PC-3 (cell line): ENCODE data around the gene CHAF1A. TPM values are rescaled to one million over a fixed set of nuclear protein-coding genes. Genes with fewer than 3 reads are reported as not detected.

ENCODE experiments used
- ATAC-seq: fragments of 200-7000 bp; cut with Tn5 transposase; 2 replicates; pipeline ENCODE4 v1.9.1; 2020; ENCODE audit warnings: mild to moderate bottlenecking, moderate library complexity
- BruUV-seq: library from RNA; stranded (reverse); fragments of 400-500 nt; replicated peaks from 2 replicates; lab custom pipeline; 2021; lab: Mats Ljungman, UMichigan
- CTCF ChIA-PET: fragments of 300-600 bp; sonication (Branson Sonifier 250); formaldehyde crosslinking; loops from one replicate; lab custom pipeline; 2022; ENCODE audit warnings: antibody characterized with exemption; lab: Charles Lee
- POLR2A ChIA-PET: fragments of 300-600 bp; sonication (Branson Sonifier 250); formaldehyde crosslinking; loops from one replicate; lab custom pipeline; 2022; ENCODE audit warnings: antibody characterized with exemption; ENCODE audit not compliant: unreplicated experiment; lab: Charles Lee
- DNase-seq: peaks from one replicate; pipeline ENCODE4 v3.0.0-alpha.2; 2015
- H2AFZ ChIP-seq: fragments of 300-600 bp; sonication (generic); 2 replicates; pipeline ENCODE4 v1.6.0; 2016; ENCODE audit warnings: antibody characterized with exemption, low read length
- H3F3A ChIP-seq: fragments of 300-600 bp; sonication (generic); one replicate; pipeline ENCODE4 v1.6.0; 2017; ENCODE audit warnings: antibody characterized with exemption, low read length, control low read depth, mild to moderate bottlenecking; ENCODE audit not compliant: unreplicated experiment
- H3K27ac ChIP-seq: fragments of 300-600 bp; sonication (generic); 2 replicates; pipeline ENCODE4 v1.5.1; 2016; ENCODE audit warnings: mild to moderate bottlenecking, low read length
- H3K27me3 ChIP-seq: fragments of 300-600 bp; sonication (generic); 2 replicates; pipeline ENCODE4 v1.6.1; 2016; ENCODE audit warnings: low read length, mixed read lengths
- H3K36me3 ChIP-seq: fragments of 300-600 bp; sonication (generic); 2 replicates; pipeline ENCODE4 v1.6.1; 2016; ENCODE audit warnings: low read depth, mixed run types, low read length, mixed read lengths
- H3K4me1 ChIP-seq: fragments of 300-600 bp; sonication (generic); 2 replicates; pipeline ENCODE4 v1.5.1; 2016; ENCODE audit warnings: low read length; ENCODE audit not compliant: insufficient read depth
- H3K4me2 ChIP-seq: fragments of 300-600 bp; sonication (generic); 2 replicates; pipeline ENCODE4 v1.6.0; 2016; ENCODE audit warnings: low read length
- H3K4me3 ChIP-seq: fragments of 300-600 bp; sonication (generic); 2 replicates; pipeline ENCODE4 v1.5.1; 2016; ENCODE audit warnings: mild to moderate bottlenecking, low read length, mixed read lengths
- H3K79me2 ChIP-seq: fragments of 300-600 bp; sonication (generic); 2 replicates; pipeline ENCODE4 v1.6.1; 2017; ENCODE audit warnings: low read length, mixed read lengths
- H3K9ac ChIP-seq: fragments of 300-600 bp; sonication (generic); 2 replicates; pipeline ENCODE4 v1.6.0; 2016; ENCODE audit warnings: mild to moderate bottlenecking, low read length
- H3K9me2 ChIP-seq: fragments of 300-600 bp; sonication (generic); replicated peaks from 2 replicates; pipeline ENCODE4 v1.6.1; 2016; ENCODE audit warnings: mixed run types, low read length, mixed read lengths
- H3K9me3 ChIP-seq: fragments of 300-600 bp; sonication (generic); 2 replicates; pipeline ENCODE4 v1.6.1; 2016; ENCODE audit warnings: low read length, mixed read lengths
- H4K20me1 ChIP-seq: fragments of 300-600 bp; sonication (generic); 2 replicates; pipeline ENCODE4 v1.6.1; 2016; ENCODE audit warnings: low read length, mixed read lengths
- CTCF ChIP-seq: fragments of 300-600 bp; sonication (generic); conservative IDR thresholded peaks from 2 replicates; pipeline ENCODE4 v1.5.1; 2017; ENCODE audit warnings: antibody characterized with exemption, low read depth, mild to moderate bottlenecking, low read length
- EZH2 ChIP-seq: fragments of 300-600 bp; sonication (generic); IDR thresholded peaks from one replicate; pipeline ENCODE4 v1.6.1; 2017; ENCODE audit warnings: antibody characterized with exemption, mild to moderate bottlenecking, low read length; ENCODE audit not compliant: unreplicated experiment
- EZH2phosphoT487 ChIP-seq: fragments of 300-600 bp; sonication (generic); IDR thresholded peaks from 2 replicates; pipeline ENCODE4 v1.6.1; 2018; ENCODE audit warnings: mild to moderate bottlenecking, antibody characterized with exemption, low read length, borderline replicate concordance
- intact Hi-C: fragments of 100-400 bp; cut with micrococcal nuclease; formaldehyde crosslinking; loops from 2 replicates; pipeline ENCODE4 v1.9.0; 2023
- total RNA-seq: library from RNA; depleted of rRNA; stranded (reverse); fragments of >200 nt; gene quantifications from 2 replicates; pipeline ENCODE4 v1.2.3, GENCODE V29; 2014

The CHAF1A gene
- total RNA-seq, 1 experiment from 2014 or later = 48.9 TPM

GRCh38 chr19:4414144-4414799 lies 11.8 kb downstream of the CHAF1A start:
- H3K4me2 ChIP-seq = no peak overlapping the region
- H3F3A ChIP-seq = no peaks in the 10 kb centered on the region
- H3K27ac ChIP-seq = no peak overlapping the region
- H3K9ac ChIP-seq = no peak overlapping the region
- DNase-seq = peak; percentile 17
- BruUV-seq = no TSS peak
- peaks cover 15% of the 10 kb centered on the region; the same call in 1 of the 2 replicates for H3K36me3 ChIP-seq
- CTCF ChIA-PET = no interaction called here
- no peaks in the 10 kb centered on the region for H3K9me3 ChIP-seq
- H3K4me1 ChIP-seq = peaks cover 5% of the 10 kb centered on the region; the same call in 1 of the 2 replicates
- intact Hi-C loops = no loop called here
- no peak overlapping the region for H2AFZ ChIP-seq
- no peak for TF ChIP-seq EZH2
- TF ChIP-seq CTCF = no peak
- TF ChIP-seq EZH2phosphoT487 = no peak
- no peaks in the 10 kb centered on the region for H3K9me2 ChIP-seq
- POLR2A ChIA-PET = no interaction called here
- no peak overlapping the region for H3K4me3 ChIP-seq
- H3K79me2 ChIP-seq = peaks cover 43% of the 10 kb centered on the region
- ATAC-seq = no peak; the same call in 1 of the 2 replicates
- no peaks in the 10 kb centered on the region for H3K27me3 ChIP-seq
- H4K20me1 ChIP-seq = 0 out of 2 replicates have a peak, but pooled peaks cover 10% of the 10 kb centered on the region

- intact Hi-C loops = no loop called here
- H3F3A ChIP-seq = no peaks in the 10 kb centered on the region
- H2AFZ ChIP-seq = no peak overlapping the region
- no peaks in the 10 kb centered on the region for H3K27me3 ChIP-seq
- no peak overlapping the region for H3K4me3 ChIP-seq
- ChIA-PET POLR2A (no interaction called here), CTCF (no interaction called here)
- peaks cover 14% of the 10 kb centered on the region; the same call in 1 of the 2 replicates for H3K36me3 ChIP-seq
- TF ChIP-seq EZH2 = no peak
- TF ChIP-seq EZH2phosphoT487 = no peak
- TF ChIP-seq CTCF = no peak
- no peak for ATAC-seq
- H3K79me2 ChIP-seq = peaks cover 43% of the 10 kb centered on the region
- H3K9me2 ChIP-seq = no peaks in the 10 kb centered on the region
- no peak for DNase-seq
- BruUV-seq = no TSS peak
- no peak overlapping the region for H3K4me2 ChIP-seq
- H3K27ac ChIP-seq = no peak overlapping the region
- 0 out of 2 replicates have a peak, but pooled peaks cover 10% of the 10 kb centered on the region for H4K20me1 ChIP-seq
- peaks cover 5% of the 10 kb centered on the region; the same call in 1 of the 2 replicates for H3K4me1 ChIP-seq
- no peak overlapping the region for H3K9ac ChIP-seq
- H3K9me3 ChIP-seq = no peaks in the 10 kb centered on the region
Observed at GRCh38 chr19:4414800-4415321, 12.4 kb downstream of the CHAF1A start.

- peaks cover 5% of the 10 kb centered on the region; the same call in 1 of the 2 replicates for H3K4me1 ChIP-seq
- no peaks in the 10 kb centered on the region for H3K9me3 ChIP-seq
- intact Hi-C loops = no loop called here
- POLR2A ChIA-PET = no interaction called here
- no peaks in the 10 kb centered on the region for H3F3A ChIP-seq
- H3K79me2 ChIP-seq = peaks cover 43% of the 10 kb centered on the region
- 0 out of 2 replicates have a peak, but pooled peaks cover 10% of the 10 kb centered on the region for H4K20me1 ChIP-seq
- DNase-seq (no peak), ATAC-seq (no peak)
- H3K9me2 ChIP-seq = no peaks in the 10 kb centered on the region
- no peak overlapping the region for H2AFZ ChIP-seq
- H3K4me3 ChIP-seq = no peak overlapping the region
- H3K27ac ChIP-seq = no peak overlapping the region
- no peaks in the 10 kb centered on the region for H3K27me3 ChIP-seq
- TF ChIP-seq EZH2 = no peak
- no peak for TF ChIP-seq CTCF
- no peak for TF ChIP-seq EZH2phosphoT487
- no TSS peak for BruUV-seq
- CTCF ChIA-PET = no interaction called here
- peaks cover 12% of the 10 kb centered on the region; the same call in 1 of the 2 replicates for H3K36me3 ChIP-seq
- H3K4me2 ChIP-seq = no peak overlapping the region
- no peak overlapping the region for H3K9ac ChIP-seq
Observed at GRCh38 chr19:4415352-4415751, 12.9 kb downstream of the CHAF1A start.
